Mesenchymal stem cell (in vitro differentiated cells and primary cell): Measurements from ENCODE around the gene LPO.

Source experiments
- DNase-seq: peaks from one replicate; pipeline ENCODE4 v3.0.0-alpha.2; 2013
- H2AFZ ChIP-seq: one replicate; pipeline ENCODE4 v1.6.1; 2013; ENCODE audit warnings: low read depth, mild to moderate bottlenecking, control low read depth, inconsistent platforms, low read length, moderate library complexity
- H2AK5ac ChIP-seq: 2 replicates; pipeline ENCODE4 v1.6.1; 2013; ENCODE audit warnings: low read length, moderate library complexity, mild to moderate bottlenecking, inconsistent platforms; ENCODE audit not compliant: severe bottlenecking
- H2BK120ac ChIP-seq: one replicate; pipeline ENCODE4 v1.6.1; 2013; ENCODE audit warnings: low read depth, mild to moderate bottlenecking, inconsistent platforms, low read length, moderate library complexity
- H2BK12ac ChIP-seq, 2 experiments: one replicate each; pipeline ENCODE4 v1.6.1; 2013; ENCODE audit warnings: inconsistent platforms in 2 of 2, low read length in 2 of 2, mild to moderate bottlenecking in 2 of 2, moderate library complexity in 2 of 2, control low read depth in 1 of 2
- H2BK15ac ChIP-seq: one replicate; pipeline ENCODE4 v1.6.1; 2013; ENCODE audit warnings: mild to moderate bottlenecking, low read depth, inconsistent platforms; ENCODE audit not compliant: poor library complexity, severe bottlenecking
- H2BK5ac ChIP-seq: 2 replicates; pipeline ENCODE4 v1.6.1; 2013; ENCODE audit warnings: low read depth, mild to moderate bottlenecking, low read length, control low read depth, inconsistent platforms; ENCODE audit not compliant: poor library complexity, severe bottlenecking
- H3K14ac ChIP-seq, 2 experiments: one replicate each; pipeline ENCODE4 v1.6.1; 2013; ENCODE audit warnings: inconsistent platforms in 2 of 2, low read length in 2 of 2, control low read depth in 1 of 2, mild to moderate bottlenecking in 1 of 2, moderate library complexity in 1 of 2
- H3K18ac ChIP-seq, 2 experiments: one replicate each; pipeline ENCODE4 v1.6.1; 2013; ENCODE audit warnings: inconsistent platforms in 2 of 2, low read length in 2 of 2, control low read depth in 1 of 2, low read depth in 1 of 2, mild to moderate bottlenecking in 1 of 2
- H3K23ac ChIP-seq, 2 experiments: one replicate each; pipeline ENCODE4 v1.6.1; 2013; ENCODE audit warnings: inconsistent platforms in 2 of 2, low read length in 2 of 2, mild to moderate bottlenecking in 2 of 2, moderate library complexity in 2 of 2, control low read depth in 1 of 2
- H3K27ac ChIP-seq: 2 replicates; pipeline ENCODE4 v1.5.1; 2013; ENCODE audit warnings: mild to moderate bottlenecking, moderate library complexity, low read length, control low read depth, inconsistent platforms; ENCODE audit not compliant: poor library complexity, severe bottlenecking
- H3K27me3 ChIP-seq, 2 experiments: 2 replicates each; pipeline versions ENCODE4 v1.6.1 to v1.7.0; 2013; ENCODE audit warnings: low read length in 2 of 2, mild to moderate bottlenecking in 2 of 2, moderate library complexity in 2 of 2, control low read depth in 1 of 2, inconsistent platforms in 1 of 2; ENCODE audit not compliant: control insufficient read depth in 1 of 2, insufficient read depth in 1 of 2
- H3K36me3 ChIP-seq, 2 experiments: 2 replicates each; pipeline versions ENCODE4 v1.6.1 to v1.7.0; 2013; ENCODE audit warnings: low read length in 2 of 2, control low read depth in 1 of 2, inconsistent platforms in 1 of 2, low read depth in 1 of 2, mild to moderate bottlenecking in 1 of 2; ENCODE audit not compliant: insufficient read depth in 2 of 2, control insufficient read depth in 1 of 2
- H3K4ac ChIP-seq, 2 experiments: one replicate each; pipeline ENCODE4 v1.6.1; 2013; ENCODE audit warnings: inconsistent platforms in 2 of 2, low read length in 2 of 2, mild to moderate bottlenecking in 2 of 2, moderate library complexity in 2 of 2, control low read depth in 1 of 2, low read depth in 1 of 2
- H3K4me1 ChIP-seq: 2 replicates; pipeline ENCODE4 v1.6.1; 2013; ENCODE audit warnings: low read depth, low read length, control low read depth; ENCODE audit not compliant: control insufficient read depth, insufficient read depth
- H3K4me2 ChIP-seq: 2 replicates; pipeline ENCODE4 v1.6.1; 2013; ENCODE audit warnings: low read length, mild to moderate bottlenecking, inconsistent platforms; ENCODE audit not compliant: poor library complexity, severe bottlenecking
- H3K4me3 ChIP-seq, 2 experiments: 2 replicates each; pipeline versions ENCODE4 v1.5.1 to v1.7.0; 2013; ENCODE audit warnings: low read length in 2 of 2, mild to moderate bottlenecking in 2 of 2, control low read depth in 1 of 2, low read depth in 1 of 2; ENCODE audit not compliant: insufficient read depth in 1 of 2
- H3K79me1 ChIP-seq: replicated peaks from 2 replicates; pipeline ENCODE4 v1.6.1; 2013; ENCODE audit warnings: mild to moderate bottlenecking, control low read depth, low read length, inconsistent platforms; ENCODE audit not compliant: poor library complexity, severe bottlenecking
- H3K9ac ChIP-seq: 2 replicates; pipeline ENCODE4 v1.7.0; 2013; ENCODE audit warnings: mild to moderate bottlenecking, low read length, moderate library complexity
- H3K9me3 ChIP-seq: 2 replicates; pipeline ENCODE4 v1.7.0; 2013; ENCODE audit warnings: mild to moderate bottlenecking, low read length; ENCODE audit not compliant: control insufficient read depth
- H4K8ac ChIP-seq: one replicate; pipeline ENCODE4 v1.6.1; 2013; ENCODE audit warnings: inconsistent platforms, mild to moderate bottlenecking, low read length, moderate library complexity
- H4K91ac ChIP-seq: one replicate; pipeline ENCODE4 v1.6.1; 2013; ENCODE audit warnings: mild to moderate bottlenecking, low read length, inconsistent platforms
- WGBS: methylation state at CpG from one replicate; pipeline ENCODE4 v1.1.7; 2013; ENCODE audit warnings: mixed read lengths; 5-methylcytosine and 5-hydroxymethylcytosine counted together

The LPO gene

GRCh38 chr17:58267347-58268324 is 29.3 kb downstream of the LPO start:
- Histone ChIP-seq H3K9me3 (no peaks in the 10 kb centered on the region), H2BK15ac (no peak overlapping the region), H3K79me1 (no peaks in the 10 kb centered on the region), H2AFZ (no peak overlapping the region), H2BK120ac (no peak overlapping the region), H3K27ac (no peak overlapping the region), H3K4ac (no peak overlapping the region), H4K91ac (no peak overlapping the region), H3K4me1 (no peaks in the 10 kb centered on the region), H3K27me3 (peaks cover 34 to 52% of the 10 kb centered on the region in 2 experiments), H3K36me3 (no peaks in the 10 kb centered on the region), H3K4me3 (no peak overlapping the region), H3K23ac (no peak overlapping the region), H3K9ac (no peak overlapping the region), H2BK12ac (no peak overlapping the region), H2BK5ac (no peak overlapping the region), H3K14ac (no peak overlapping the region), H2AK5ac (no peak overlapping the region), H4K8ac (no peak overlapping the region), H3K4me2 (no peak overlapping the region), H3K18ac (no peak overlapping the region)
- WGBS = 81% methylated on average over 22 of the region's 22 CpGs
- DNase-seq = no peak

- DNase-seq = no peak
- Histone ChIP-seq H3K4me1 (no peaks in the 10 kb centered on the region), H3K36me3 (no peaks in the 10 kb centered on the region), H3K4me2 (no peak overlapping the region), H2BK5ac (no peak overlapping the region), H2AK5ac (no peak overlapping the region), H3K18ac (no peak overlapping the region), H4K8ac (no peak overlapping the region), H3K4ac (no peak overlapping the region), H3K23ac (no peak overlapping the region), H3K4me3 (no peak overlapping the region), H3K27ac (no peak overlapping the region), H3K79me1 (no peaks in the 10 kb centered on the region), H3K14ac (no peak overlapping the region), H2BK120ac (no peak overlapping the region), H2BK12ac (no peak overlapping the region), H3K9ac (no peak overlapping the region), H2BK15ac (no peak overlapping the region), H2AFZ (no peak overlapping the region), H3K9me3 (no peaks in the 10 kb centered on the region), H4K91ac (no peak overlapping the region), H3K27me3 (peaks cover 33 to 50% of the 10 kb centered on the region in 2 experiments)
- 92% methylated on average over 10 of the region's 12 CpGs for WGBS
These were observed 29.9 kb downstream of the LPO start for GRCh38 chr17:58268326-58268725.

- H3K27ac ChIP-seq = no peak overlapping the region
- no peaks in the 10 kb centered on the region for H3K4me1 ChIP-seq
- no peak overlapping the region for H3K18ac ChIP-seq
- no peak overlapping the region for H3K14ac ChIP-seq
- no peaks in the 10 kb centered on the region for H3K36me3 ChIP-seq
- H4K8ac ChIP-seq = no peak overlapping the region
- no peak for DNase-seq
- H3K9ac ChIP-seq = no peak overlapping the region
- H3K4me3 ChIP-seq = no peak overlapping the region
- no peak overlapping the region for H4K91ac ChIP-seq
- no peak overlapping the region for H2BK12ac ChIP-seq
- no peak overlapping the region for H3K4me2 ChIP-seq
- H3K9me3 ChIP-seq = no peaks in the 10 kb centered on the region
- no peak overlapping the region for H2BK120ac ChIP-seq
- no peaks in the 10 kb centered on the region for H3K79me1 ChIP-seq
- H2AK5ac ChIP-seq = no peak overlapping the region
- 22% methylated on average over 1 of the region's 6 CpGs for WGBS
- H2BK15ac ChIP-seq = no peak overlapping the region
- no peak overlapping the region for H3K23ac ChIP-seq
- no peak overlapping the region for H2AFZ ChIP-seq
- H3K4ac ChIP-seq = no peak overlapping the region
- H3K27me3 ChIP-seq = peaks cover 27 to 48% of the 10 kb centered on the region in 2 experiments
- no peak overlapping the region for H2BK5ac ChIP-seq
These were observed 30.6 kb downstream of the LPO start for GRCh38 chr17:58268774-58269556.
